Panc1 (cell line): ENCODE data around the gene KDM4E. TPM values are rescaled to one million over a fixed set of nuclear protein-coding genes. Genes with fewer than 3 reads are reported as not detected.

Experiments
- ATAC-seq: fragments of 200-7000 bp; cut with Tn5 transposase; 2 replicates; pipeline ENCODE4 v1.9.1; 2020; ENCODE audit warnings: mild to moderate bottlenecking, moderate library complexity
- Bru-seq: library from RNA; stranded (reverse); fragments of 400-500 nt; gene quantifications from one replicate; lab custom pipeline; 2021; lab: Mats Ljungman, UMichigan
- BruChase-seq, 2 experiments: library from RNA; stranded (reverse); fragments of 400-500 nt; gene quantifications; one replicate each; lab custom pipeline; 2021; lab: Mats Ljungman, UMichigan
- BruUV-seq: library from RNA; stranded (reverse); fragments of 400-500 nt; replicated peaks from 2 replicates; lab custom pipeline; 2021; lab: Mats Ljungman, UMichigan
- CTCF ChIA-PET: fragments of 300-600 bp; sonication (Branson Sonifier 250); formaldehyde crosslinking; loops from one replicate; lab custom pipeline; 2022; ENCODE audit warnings: antibody characterized with exemption; lab: Charles Lee
- POLR2A ChIA-PET: fragments of 300-600 bp; sonication (Branson Sonifier 250); formaldehyde crosslinking; loops from one replicate; lab custom pipeline; 2022; ENCODE audit warnings: antibody characterized with exemption; lab: Charles Lee
- DNase-seq: peaks from one replicate; pipeline ENCODE4 v3.0.0-alpha.2; 2010; ENCODE audit warnings: low read depth, low spot score
- H3K27ac ChIP-seq: 2 replicates; pipeline ENCODE4 v1.5.1; 2011; ENCODE audit warnings: mild to moderate bottlenecking, low read length, inconsistent platforms
- H3K27me3 ChIP-seq: fragments of 200-500 bp; sonication (Bioruptor generic); 2 replicates; pipeline ENCODE4 v1.6.0; 2014; ENCODE audit warnings: low read length, inconsistent platforms; ENCODE audit not compliant: control insufficient read depth, insufficient read depth
- H3K36me3 ChIP-seq: fragments of 200-500 bp; sonication (Bioruptor generic); 2 replicates; pipeline ENCODE4 v1.5.1; 2014; ENCODE audit warnings: inconsistent platforms, mild to moderate bottlenecking, low read length, moderate library complexity; ENCODE audit not compliant: control insufficient read depth, insufficient read depth
- H3K4me1 ChIP-seq: 2 replicates; pipeline ENCODE4 v1.5.1; 2011; ENCODE audit warnings: inconsistent platforms, mild to moderate bottlenecking, low read length, moderate library complexity; ENCODE audit not compliant: control insufficient read depth, insufficient read depth
- H3K4me3 ChIP-seq, 2 experiments: 2 replicates each; pipeline ENCODE4 v1.5.1; 2011 to 2012; ENCODE audit warnings: low read depth in 2 of 2, low read length in 2 of 2, mild to moderate bottlenecking in 2 of 2, inconsistent platforms in 1 of 2, moderate library complexity in 1 of 2
- H3K9me3 ChIP-seq: fragments of 200-500 bp; sonication (Bioruptor generic); 2 replicates; pipeline ENCODE4 v1.5.1; 2014; ENCODE audit warnings: low read depth, mild to moderate bottlenecking, inconsistent platforms, low read length, moderate library complexity; ENCODE audit not compliant: control insufficient read depth, insufficient read depth
- POLR2AphosphoS5 ChIP-seq: IDR thresholded peaks from 2 replicates; pipeline ENCODE4 v1.6.1; 2012; ENCODE audit warnings: mild to moderate bottlenecking, low read depth, low read length, moderate library complexity
- SIN3A ChIP-seq: IDR thresholded peaks from 2 replicates; pipeline ENCODE4 v1.6.1; 2012; ENCODE audit warnings: low read depth, mild to moderate bottlenecking, low read length, moderate library complexity, borderline replicate concordance; ENCODE audit not compliant: insufficient read depth
- TCF7L2 ChIP-seq: IDR thresholded peaks from 2 replicates; pipeline ENCODE4 v1.6.1; 2011; ENCODE audit warnings: mild to moderate bottlenecking, low read depth, low read length, inconsistent platforms
- in situ Hi-C: cut with HindIII; loops from 2 replicates; pipeline ENCODE4 v1.10.0; 2016; ENCODE audit warnings: low sequenced_read_pairs, low pct_unique_long_range_greater_than_20kb
- intact Hi-C: fragments of 100-400 bp; cut with micrococcal nuclease; formaldehyde crosslinking; loops from one replicate; pipeline ENCODE4 v1.10.0; 2022; ENCODE audit not compliant: unreplicated experiment
- long read RNA-seq: library from polyadenylated mRNA; unstranded; transcript quantifications from one replicate; pipeline ENCODE4 v2.0.0, GENCODE V29; 2021; ENCODE audit not compliant: unreplicated experiment
- polyA plus RNA-seq: library from polyadenylated mRNA; unstranded; fragments of >200 nt; gene quantifications from one replicate; pipeline ENCODE4 v1.2.1, GENCODE V29; 2012; ENCODE audit warnings: missing spikeins; ENCODE audit not compliant: insufficient read length
- total RNA-seq: library from RNA; stranded (reverse); gene quantifications from one replicate; pipeline ENCODE4 v1.2.1, GENCODE V29; 2021; ENCODE audit not compliant: unreplicated experiment
- TF ChIP-seq, protein P1 (sequence below): fragments of 450-650 bp; IDR thresholded peaks from 2 replicates; pipeline ENCODE4 v1.5.1; 2017; ENCODE audit warnings: mild to moderate bottlenecking
- TF ChIP-seq, protein P2 (sequence below), 2 experiments: IDR thresholded peaks; 2 replicates each; pipeline ENCODE4 v1.6.1; 2011 to 2012; ENCODE audit warnings: low read depth in 2 of 2, control low read depth in 1 of 2, low read length in 1 of 2, mild to moderate bottlenecking in 1 of 2, moderate library complexity in 1 of 2; ENCODE audit not compliant: insufficient read depth in 1 of 2

The KDM4E gene
- not detected for total RNA-seq
- not detected for polyA plus RNA-seq
- Bru-seq, nascent RNA, result not detected
- BruChase-seq, experiment 1, labeled RNA remaining after a 2-hour chase, result not detected
- not detected for BruChase-seq, experiment 2, labeled RNA remaining after a 6-hour chase
- long read RNA-seq, result 0 reads

DNA sequence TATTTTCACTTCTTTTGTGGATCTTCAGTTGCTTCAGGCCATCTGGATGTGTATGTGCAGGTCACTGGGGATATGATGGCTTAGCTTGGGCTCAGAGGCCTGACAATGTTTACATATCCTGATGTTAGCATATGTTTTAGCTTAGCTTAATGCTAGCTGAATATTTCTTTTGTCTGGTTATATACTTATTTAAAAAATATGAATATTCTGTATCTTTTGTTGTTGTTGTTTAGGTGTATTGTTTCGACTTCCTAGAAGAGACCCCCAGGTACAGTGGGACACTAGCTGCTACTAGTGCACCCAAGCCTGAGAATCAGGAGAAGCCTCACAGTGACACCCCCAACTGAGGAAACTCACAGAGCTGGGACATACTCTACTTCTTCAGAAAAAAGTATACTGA lies at the start of gene KDM4E:
Gene KDM4E, plus strand, starts transcription at position 301 of the 400 bp plus-strand sequence. CDS start 300 bp downstream, outside the sequence.
- Histone ChIP-seq H3K9me3 (no peaks in the 10 kb centered on the region), H3K27ac (no peak within 1 kb of the TSS), H3K36me3 (no peaks in the 10 kb centered on the region), H3K4me1 (no peaks in the 10 kb centered on the region), H3K4me3 (no peak within 1 kb of the TSS), H3K27me3 (no peaks in the 10 kb centered on the region)
- intact Hi-C loops (no loop called here), in situ Hi-C loops (no loop called here)
- CTCF ChIA-PET, result no interaction called here
- DNase-seq (no peak), ATAC-seq (no peak)
- BruUV-seq, result no TSS peak
- POLR2A ChIA-PET, result no interaction called here
- TF ChIP-seq, protein P1, sequence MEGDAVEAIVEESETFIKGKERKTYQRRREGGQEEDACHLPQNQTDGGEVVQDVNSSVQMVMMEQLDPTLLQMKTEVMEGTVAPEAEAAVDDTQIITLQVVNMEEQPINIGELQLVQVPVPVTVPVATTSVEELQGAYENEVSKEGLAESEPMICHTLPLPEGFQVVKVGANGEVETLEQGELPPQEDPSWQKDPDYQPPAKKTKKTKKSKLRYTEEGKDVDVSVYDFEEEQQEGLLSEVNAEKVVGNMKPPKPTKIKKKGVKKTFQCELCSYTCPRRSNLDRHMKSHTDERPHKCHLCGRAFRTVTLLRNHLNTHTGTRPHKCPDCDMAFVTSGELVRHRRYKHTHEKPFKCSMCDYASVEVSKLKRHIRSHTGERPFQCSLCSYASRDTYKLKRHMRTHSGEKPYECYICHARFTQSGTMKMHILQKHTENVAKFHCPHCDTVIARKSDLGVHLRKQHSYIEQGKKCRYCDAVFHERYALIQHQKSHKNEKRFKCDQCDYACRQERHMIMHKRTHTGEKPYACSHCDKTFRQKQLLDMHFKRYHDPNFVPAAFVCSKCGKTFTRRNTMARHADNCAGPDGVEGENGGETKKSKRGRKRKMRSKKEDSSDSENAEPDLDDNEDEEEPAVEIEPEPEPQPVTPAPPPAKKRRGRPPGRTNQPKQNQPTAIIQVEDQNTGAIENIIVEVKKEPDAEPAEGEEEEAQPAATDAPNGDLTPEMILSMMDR, result no peak
- TF ChIP-seq SIN3A (no peak), POLR2AphosphoS5 (no peak), TCF7L2 (no peak)
- TF ChIP-seq, protein P2, sequence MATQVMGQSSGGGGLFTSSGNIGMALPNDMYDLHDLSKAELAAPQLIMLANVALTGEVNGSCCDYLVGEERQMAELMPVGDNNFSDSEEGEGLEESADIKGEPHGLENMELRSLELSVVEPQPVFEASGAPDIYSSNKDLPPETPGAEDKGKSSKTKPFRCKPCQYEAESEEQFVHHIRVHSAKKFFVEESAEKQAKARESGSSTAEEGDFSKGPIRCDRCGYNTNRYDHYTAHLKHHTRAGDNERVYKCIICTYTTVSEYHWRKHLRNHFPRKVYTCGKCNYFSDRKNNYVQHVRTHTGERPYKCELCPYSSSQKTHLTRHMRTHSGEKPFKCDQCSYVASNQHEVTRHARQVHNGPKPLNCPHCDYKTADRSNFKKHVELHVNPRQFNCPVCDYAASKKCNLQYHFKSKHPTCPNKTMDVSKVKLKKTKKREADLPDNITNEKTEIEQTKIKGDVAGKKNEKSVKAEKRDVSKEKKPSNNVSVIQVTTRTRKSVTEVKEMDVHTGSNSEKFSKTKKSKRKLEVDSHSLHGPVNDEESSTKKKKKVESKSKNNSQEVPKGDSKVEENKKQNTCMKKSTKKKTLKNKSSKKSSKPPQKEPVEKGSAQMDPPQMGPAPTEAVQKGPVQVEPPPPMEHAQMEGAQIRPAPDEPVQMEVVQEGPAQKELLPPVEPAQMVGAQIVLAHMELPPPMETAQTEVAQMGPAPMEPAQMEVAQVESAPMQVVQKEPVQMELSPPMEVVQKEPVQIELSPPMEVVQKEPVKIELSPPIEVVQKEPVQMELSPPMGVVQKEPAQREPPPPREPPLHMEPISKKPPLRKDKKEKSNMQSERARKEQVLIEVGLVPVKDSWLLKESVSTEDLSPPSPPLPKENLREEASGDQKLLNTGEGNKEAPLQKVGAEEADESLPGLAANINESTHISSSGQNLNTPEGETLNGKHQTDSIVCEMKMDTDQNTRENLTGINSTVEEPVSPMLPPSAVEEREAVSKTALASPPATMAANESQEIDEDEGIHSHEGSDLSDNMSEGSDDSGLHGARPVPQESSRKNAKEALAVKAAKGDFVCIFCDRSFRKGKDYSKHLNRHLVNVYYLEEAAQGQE (IDR thresholded peaks at IDR 0.05; ENCODE audit: insufficient read depth in 1 of 2, low read depth in 2 of 2, low read length in 1 of 2), result no peak

DNA sequence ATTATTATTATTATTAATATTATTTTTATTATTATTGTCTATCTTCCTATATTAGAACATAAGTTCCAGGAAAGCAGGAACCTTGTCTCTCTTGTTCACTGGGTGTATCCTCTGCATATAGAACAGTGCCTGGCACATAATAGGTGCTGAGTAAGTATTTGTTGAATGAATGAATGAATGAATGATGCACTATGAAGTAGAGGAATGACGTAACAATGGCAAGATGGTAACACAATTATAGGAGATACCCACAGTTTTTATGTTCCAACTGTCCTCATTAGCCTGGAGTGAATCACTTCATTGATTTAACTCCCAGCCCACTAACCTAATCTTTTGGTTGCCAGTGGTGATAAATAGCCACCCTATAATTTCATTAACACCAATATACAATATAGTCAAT lies 49.5 kb upstream of the KDM4E start:
- H3K4me1 ChIP-seq, result peaks cover 10% of the 10 kb centered on the region; the same call in 1 of the 2 replicates
- no peak overlapping the region for H3K27ac ChIP-seq
- BruUV-seq, result no TSS peak
- CTCF ChIA-PET, result no interaction called here
- DNase-seq (no peak), ATAC-seq (no peak)
- in situ Hi-C loops, result no loop called here
- TF ChIP-seq POLR2AphosphoS5 (no peak), SIN3A (no peak)
- no peaks in the 10 kb centered on the region for H3K27me3 ChIP-seq
- intact Hi-C loops, result loop anchor here (10.0 kb wide), 1 partner anchor 179 kb away; no protein-coding TSS in a partner anchor
- no peaks in the 10 kb centered on the region for H3K9me3 ChIP-seq
- no peak overlapping the region for H3K4me3 ChIP-seq
- H3K36me3 ChIP-seq, result peaks cover 16% of the 10 kb centered on the region
- POLR2A ChIA-PET, result no interaction called here

DNA sequence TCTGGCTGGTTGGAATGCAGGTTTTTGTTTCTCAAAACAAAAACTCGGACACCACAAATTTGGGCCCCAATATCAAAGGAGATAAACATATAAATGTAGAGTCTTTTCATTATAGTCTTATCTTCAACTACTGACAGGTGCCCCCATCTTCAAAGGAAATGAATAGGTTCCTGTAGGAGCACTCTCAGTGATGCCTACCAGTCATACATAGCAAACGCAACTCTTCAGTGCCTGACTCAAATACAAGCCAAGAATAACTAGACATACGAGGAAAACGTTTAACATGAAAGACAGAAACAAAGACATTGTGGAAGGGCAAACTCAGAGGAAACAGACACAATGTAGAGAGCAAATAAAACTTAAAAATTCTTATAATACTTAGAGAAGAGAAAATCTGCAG lies 37.7 kb upstream of the KDM4E start:
- peaks cover 16% of the 10 kb centered on the region for H3K27me3 ChIP-seq
- BruUV-seq, result no TSS peak
- in situ Hi-C loops (no loop called here), intact Hi-C loops (no loop called here)
- TF ChIP-seq, protein P1, result no peak
- TF ChIP-seq, protein P2 (IDR thresholded peaks at IDR 0.05; ENCODE audit: insufficient read depth in 1 of 2, low read depth in 2 of 2, low read length in 1 of 2), result no peak
- TF ChIP-seq TCF7L2 (no peak), SIN3A (no peak), POLR2AphosphoS5 (no peak)
- H3K27ac ChIP-seq, result no peak overlapping the region
- ChIA-PET CTCF (no interaction called here), POLR2A (no interaction called here)
- DNase-seq (no peak), ATAC-seq (no peak)
- H3K4me1 ChIP-seq, result no peaks in the 10 kb centered on the region
- H3K4me3 ChIP-seq, result no peak overlapping the region
- H3K36me3 ChIP-seq, result no peaks in the 10 kb centered on the region
- no peaks in the 10 kb centered on the region for H3K9me3 ChIP-seq
